KG1 (cell line): ENCODE results near the gene SLC26A1.

ENCODE experiments used
- DNase-seq: peaks from one replicate; lab custom pipeline; 2025; lab: John Stamatoyannopoulos, UW

Gene SLC26A1

DNA sequence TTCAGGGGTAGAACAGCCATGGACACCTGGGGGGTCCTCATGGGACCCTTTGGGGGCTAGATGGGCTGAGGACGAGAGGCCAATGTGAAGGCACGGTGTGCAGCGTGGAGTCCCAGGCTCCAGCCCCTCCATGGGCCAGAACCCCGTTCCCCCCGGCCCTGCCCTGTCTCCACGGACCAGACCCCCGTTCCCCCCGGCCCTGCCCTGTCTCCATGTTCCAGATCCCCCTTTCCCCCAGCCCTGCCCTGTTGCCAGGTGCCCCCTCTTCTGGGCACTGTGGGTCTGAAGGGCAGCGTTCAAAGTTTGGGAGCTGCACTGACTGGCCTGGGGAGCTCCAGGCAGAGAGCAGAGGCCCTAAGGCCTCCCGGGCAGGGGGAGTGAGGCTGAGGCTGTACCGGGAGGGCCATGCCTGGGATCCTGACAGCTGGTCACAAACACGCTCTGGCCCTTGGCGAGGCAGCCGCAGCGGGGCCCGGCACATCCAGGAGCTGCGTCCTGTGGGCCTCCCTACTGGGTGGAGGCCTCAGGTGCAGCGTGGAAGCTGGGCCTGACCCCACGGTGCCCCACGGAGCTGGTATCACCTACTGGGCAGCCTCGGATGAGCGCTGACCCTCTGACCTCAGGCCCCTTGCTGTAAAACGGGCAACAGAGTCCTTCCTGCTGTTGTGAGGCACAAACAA, 28.7 kb downstream of the SLC26A1 start:
- no peak for DNase-seq

GRCh38 chr4:963276-964225, 29.7 kb downstream of the SLC26A1 start:
- no peak for DNase-seq

DNA sequence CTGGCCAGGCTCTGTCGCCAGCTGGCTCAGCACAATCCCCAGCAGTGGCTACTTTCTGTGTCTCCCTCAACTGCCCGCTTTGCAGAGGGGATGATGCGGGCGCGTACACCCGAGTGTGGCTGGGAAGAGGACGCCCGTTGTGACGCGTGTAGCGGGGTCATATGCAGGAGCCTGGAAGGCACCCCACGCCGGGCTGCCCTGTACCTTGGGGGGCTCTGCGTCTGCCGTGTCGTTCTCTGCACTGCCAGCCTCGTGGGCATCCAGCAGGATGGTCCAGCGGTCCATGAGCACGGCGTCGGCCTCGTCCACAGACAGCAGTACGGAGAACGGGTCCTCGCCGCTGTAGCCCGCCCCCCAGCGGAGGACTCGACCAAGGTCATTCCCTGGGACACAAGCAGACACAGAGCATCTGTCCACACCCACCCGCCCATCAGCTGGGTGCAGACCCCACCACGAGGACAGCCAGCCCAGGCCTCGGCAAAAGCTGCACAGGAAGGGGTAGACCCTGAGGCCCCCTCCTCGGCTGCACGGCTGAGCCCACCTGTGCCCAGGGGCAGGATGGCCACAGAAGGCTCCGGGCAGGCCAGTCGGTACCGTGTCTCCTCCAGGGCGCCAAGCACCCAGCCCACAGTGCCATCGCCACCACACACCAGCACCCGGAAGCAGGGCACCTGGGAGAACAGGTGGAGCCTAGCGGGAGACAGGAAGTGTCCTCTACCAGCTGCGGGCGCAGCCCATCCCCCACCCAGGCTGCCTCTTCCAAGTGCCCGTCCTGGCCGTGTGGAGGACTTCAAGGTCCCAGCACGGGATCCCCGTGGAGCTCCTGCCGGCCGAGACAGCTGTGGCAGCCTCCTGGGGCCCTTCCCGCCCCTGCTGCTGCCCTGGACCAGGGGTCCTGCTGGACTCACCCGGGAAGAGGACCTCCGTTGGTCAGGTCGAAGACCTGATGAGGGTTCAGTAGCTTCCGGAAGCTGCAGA, 30.7 kb downstream of the SLC26A1 start:
- no peak for DNase-seq

DNA sequence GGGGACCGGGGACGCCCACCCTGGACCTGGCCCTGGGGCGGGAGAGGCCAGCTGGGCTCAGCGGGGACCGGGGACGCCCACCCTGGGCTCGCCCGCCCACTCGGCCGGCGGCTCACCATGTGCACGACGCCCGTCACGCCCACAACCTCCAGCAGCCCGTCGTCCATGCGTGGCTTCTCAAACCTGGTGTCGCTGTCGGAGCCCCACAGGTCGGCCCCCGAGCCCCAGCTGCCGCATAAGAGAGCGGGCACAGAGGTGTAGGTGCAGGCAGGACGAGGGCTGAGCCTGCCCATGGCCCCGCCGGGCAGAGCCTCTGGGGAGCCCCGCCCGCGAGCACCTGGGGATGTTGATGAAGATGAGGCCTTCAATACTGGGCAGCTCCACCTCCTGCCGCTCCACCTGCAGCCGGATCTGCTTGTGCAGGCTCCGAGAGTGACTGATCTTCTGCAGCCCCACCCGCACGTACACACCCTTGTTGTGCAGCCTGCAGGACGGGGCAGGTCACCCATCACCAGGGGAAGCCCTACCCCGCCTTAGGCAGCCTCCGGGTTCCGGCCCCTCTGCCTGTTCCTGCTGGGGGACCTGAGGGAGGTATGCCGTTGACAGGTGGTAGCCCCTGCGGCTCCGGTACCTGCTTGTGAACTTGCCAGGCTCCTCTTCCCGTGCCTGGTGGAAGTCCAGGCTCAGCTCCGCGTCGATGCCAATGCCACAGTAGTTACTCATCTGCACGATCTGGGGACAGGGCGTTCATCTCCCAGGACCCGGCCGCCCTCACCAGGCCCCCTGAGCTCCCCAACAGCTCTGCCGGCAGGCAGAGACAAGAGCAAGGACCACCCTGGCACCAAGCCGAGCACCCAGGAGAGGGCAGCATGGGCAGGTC, 31.6 kb downstream of the SLC26A1 start:
- no peak for DNase-seq

DNA sequence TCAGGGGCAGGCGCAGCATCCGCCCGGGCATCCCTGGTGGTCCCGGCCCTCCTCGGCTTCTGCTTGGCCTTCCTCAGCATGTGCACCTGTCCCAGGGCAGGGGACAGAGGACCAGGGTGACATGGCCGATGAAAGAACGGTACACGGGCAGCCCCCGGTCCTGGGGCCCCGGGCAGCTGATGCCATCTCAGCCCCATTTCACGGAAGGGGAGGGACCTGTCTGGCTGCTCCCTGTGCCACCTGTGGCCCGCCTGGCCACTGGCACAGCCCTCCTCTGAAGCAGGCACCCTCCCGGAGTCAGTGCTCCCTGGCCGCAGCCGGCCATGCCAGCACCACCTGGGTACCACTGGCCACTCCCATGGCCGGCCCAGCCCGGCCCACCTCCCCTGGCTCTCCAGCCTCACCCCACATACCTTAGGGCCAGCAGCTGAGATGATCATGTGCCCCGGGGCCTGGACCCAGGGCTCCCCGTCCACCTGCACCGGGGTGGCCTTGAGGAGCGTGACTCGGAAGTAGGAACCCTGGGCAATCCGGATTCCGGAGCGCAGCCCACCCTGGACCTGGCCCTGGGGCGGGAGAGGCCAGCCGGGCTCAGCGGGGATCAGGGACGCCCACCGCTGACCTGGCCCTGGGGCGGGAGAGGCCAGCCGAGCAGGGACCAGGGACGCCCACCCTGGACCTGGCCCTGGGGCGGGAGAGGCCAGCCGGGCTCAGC, 32.4 kb downstream of the SLC26A1 start:
- DNase-seq: no peak

- no peak for DNase-seq
These were observed 33.0 kb downstream of the SLC26A1 start for GRCh38 chr4:960140-960635.

DNA sequence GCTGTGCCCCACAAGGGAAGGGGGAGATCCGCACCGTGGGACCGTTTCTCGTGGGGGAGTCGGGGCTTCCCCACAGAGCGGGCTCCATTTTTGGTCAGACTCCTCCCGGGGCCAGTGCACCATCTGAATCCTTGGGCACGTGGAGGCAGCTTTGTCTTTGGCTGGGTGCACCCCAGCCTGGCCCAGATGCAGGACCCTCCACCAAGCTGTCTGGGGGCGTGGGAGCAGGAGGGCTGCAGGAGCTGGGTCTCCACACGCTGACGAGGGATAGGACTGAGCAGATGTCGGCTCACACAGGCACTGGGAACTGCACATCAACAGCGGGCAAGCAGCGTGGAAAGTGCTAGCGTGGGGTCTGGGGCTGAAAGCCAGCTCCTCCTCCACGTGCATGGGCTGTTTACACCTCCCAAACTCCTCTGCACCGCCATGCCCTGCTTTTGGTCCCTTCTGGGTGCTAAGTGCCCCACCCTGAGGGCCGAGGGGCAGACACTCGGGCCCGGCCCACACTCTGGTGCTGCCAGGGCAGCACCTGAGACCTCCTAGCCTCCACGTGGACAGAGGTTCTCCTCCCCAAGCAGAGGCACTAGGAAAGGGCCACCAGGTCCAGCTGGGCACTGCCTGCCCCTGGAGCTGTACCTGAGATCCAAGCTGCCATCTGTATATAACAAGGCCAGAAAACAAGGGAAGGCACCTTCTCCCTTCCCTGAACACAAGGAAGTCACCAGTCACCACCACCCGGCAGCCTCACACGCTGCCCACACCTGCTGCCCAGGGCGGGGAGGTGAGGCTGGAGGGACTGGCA, 33.7 kb downstream of the SLC26A1 start:
- no peak for DNase-seq

- no peak for DNase-seq
These were observed 34.4 kb downstream of the SLC26A1 start for GRCh38 chr4:958696-959337.

- DNase-seq: no peak
These were observed 34.9 kb downstream of the SLC26A1 start for GRCh38 chr4:958314-958665.

DNA sequence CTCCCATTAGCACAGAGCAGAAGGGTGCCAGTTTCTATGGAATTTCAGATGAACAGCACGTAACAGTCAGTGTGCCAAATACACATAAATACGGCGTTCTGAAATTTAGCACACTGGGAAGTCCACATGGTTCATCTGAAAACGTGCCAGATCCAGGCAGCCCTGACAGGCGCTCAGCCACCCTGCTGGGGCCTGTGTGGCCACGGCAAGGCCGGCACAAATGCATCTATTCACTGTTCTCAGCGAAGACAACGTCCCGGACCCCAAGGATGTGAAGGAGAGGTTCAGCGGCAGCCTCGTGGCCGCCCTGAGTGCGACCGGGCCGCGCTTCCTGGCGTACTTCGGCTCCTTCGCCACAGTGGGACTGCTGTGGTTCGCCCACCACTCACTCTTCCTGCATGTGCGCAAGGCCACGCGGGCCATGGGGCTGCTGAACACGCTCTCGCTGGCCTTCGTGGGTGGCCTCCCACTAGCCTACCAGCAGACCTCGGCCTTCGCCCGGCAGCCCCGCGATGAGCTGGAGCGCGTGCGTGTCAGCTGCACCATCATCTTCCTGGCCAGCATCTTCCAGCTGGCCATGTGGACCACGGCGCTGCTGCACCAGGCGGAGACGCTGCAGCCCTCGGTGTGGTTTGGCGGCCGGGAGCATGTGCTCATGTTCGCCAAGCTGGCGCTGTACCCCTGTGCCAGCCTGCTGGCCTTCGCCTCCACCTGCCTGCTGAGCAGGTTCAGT, 35.5 kb downstream of the SLC26A1 start:
- no peak for DNase-seq

- no peak for DNase-seq
These were observed 36.0 kb downstream of the SLC26A1 start for GRCh38 chr4:957231-957580.

GRCh38 chr4:956531-957230, 36.5 kb downstream of the SLC26A1 start:
- no peak for DNase-seq

DNA sequence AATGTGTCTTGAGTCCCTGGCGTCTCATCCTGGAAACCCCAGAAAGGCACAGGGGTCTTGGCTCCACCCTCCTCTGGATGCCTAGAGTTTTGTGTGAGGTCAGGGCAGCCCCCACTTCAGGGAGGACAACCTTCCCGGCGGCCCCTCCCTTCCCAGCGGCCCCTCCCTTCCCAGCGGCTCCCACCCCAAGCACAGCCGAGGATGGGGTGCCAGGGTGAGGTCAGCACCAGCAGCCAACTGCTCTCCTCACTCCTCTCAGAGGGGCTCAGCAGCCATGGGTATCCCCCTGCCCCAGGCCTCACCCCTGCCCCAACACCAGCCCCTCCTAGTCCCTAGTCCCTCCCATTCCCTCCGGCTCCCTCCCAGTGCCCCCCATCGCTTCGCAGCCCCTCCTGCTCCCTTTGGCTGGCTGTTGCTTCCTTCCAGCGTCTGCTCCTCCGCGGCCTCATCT, 37.2 kb downstream of the SLC26A1 start:
- DNase-seq: no peak

GRCh38 chr4:955161-955921, 37.9 kb downstream of the SLC26A1 start:
- no peak for DNase-seq

DNA sequence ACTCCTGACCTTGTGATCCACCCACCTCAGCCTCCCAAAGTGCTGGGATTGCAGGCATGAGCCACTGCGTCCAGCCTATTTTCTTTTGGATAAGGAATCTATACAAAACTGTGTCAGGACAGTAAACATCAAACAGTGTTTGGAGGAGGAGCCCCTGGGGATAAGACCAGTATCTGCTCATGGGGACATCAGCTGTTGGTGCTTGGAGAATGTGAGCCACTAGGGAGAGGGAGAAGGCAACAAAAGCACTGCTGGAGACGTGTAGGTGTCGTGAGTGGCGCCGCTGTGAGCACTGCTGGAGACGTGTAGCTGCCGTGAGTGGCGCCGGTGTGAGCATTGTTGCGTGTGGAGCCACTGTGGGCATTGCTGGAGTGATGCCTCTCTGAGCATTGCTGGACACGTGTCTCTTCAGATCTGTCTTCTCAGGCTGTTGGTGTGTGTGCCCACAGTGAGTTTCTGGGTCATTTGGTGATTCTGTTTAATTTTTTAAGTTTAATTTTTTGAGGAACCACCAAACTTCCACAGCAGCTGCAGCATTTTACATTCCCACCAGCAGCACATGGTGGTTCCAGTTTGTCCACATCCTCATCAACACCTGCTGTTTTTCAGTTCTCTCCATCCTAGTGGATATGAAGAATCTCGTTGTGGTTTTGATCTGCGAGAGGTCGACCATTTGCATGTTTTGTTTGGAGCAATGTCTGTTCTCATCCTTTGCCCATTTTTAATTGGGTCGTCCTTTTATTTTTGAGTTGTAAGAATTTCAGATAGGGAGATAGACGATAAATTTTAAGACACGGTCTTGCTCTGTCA, 38.8 kb downstream of the SLC26A1 start:
- no peak for DNase-seq

GRCh38 chr4:953574-953915, 39.7 kb downstream of the SLC26A1 start:
- DNase-seq: no peak
